Stimulated activated CD8-positive, alpha-beta memory T cell treated with anti-CD3 and anti-CD28 coated beads, Interleukin-4, amount 100 ng/mL, for 48 hours (primary cell): ENCODE results near the gene OR4K17.
"Not testable (repeated sequence)": the region's sequence is repeated elsewhere in the genome, so short reads cannot be mapped to it uniquely, and the experiment has no call there.

Experiments used
- DNase-seq: peaks from one replicate; pipeline ENCODE4 v3.0.0-alpha.2; 2020

Gene OR4K17

DNA sequence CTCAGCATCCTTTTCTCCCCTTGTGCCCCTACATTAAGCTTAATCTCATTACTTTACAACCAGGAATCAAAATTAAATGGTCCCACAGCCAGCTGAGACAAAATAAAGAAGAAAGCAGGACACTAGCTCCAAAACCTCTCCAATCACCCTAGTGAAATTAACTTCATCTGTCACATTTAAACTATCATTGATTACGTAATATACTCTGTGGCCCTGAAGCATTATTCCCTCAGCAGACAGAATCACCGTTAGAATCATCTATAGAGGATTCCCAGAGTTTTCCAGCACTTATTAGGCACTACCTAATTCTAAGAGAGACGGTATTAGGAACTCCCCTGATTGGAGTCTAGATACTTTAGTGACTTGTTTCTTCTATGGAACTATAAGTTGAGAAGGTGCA is at the start of gene OR4K17:
Gene OR4K17 (plus strand): TSS at position 302 of the 400 bp plus-strand sequence. CDS start 6,761 bp downstream, outside the sequence.
- DNase-seq, result no peak

GRCh38 chr14:20092050-20092449 is 18.5 kb upstream of the OR4K17 start:
- no peak for DNase-seq

DNA sequence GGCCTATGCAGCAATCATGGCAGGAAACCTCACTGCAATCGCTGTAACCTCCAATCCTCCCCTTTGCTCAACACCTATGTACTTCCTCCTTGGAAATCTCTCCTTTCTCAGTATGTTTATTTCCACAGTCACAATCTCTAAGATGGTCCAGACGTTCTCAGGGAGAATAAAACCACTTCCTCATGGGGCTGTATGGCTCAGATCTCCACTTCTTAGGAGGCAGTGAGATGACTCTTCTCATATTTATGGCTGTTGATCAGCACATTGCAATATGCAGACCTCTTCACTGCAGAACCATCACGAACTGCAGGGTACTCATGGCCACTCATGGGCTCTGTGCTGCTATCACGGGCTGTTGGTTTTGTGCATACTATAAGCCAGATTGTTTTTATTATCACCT is 17.1 kb upstream of the OR4K17 start:
- no peak for DNase-seq

- DNase-seq, result not testable (repeated sequence)
Observed at GRCh38 chr14:20098926-20099770, 11.4 kb upstream of the OR4K17 start.

DNA sequence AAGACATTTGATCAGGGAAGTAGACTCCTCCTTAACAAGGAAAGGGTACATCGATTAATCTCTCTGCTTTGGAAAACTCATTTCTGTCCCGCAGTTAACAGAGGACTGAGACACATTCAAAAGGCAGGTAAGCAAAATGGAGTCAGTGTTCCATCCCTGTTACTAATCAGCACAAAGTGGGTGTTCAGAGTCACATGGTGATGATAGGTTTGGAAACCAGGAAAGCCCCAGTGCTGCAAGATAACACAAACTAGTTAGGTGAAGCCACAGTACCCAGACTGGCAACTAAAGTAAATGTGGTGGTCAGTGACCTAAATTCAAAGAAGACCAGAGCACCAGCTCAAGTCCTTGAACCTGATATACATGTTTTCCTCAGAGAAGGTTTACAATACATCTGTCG is 1.8 kb downstream of the OR4K17 start:
- no peak for DNase-seq

- no peak for DNase-seq
Observed at GRCh38 chr14:20116748-20117147, 6.2 kb downstream of the OR4K17 start.

DNA sequence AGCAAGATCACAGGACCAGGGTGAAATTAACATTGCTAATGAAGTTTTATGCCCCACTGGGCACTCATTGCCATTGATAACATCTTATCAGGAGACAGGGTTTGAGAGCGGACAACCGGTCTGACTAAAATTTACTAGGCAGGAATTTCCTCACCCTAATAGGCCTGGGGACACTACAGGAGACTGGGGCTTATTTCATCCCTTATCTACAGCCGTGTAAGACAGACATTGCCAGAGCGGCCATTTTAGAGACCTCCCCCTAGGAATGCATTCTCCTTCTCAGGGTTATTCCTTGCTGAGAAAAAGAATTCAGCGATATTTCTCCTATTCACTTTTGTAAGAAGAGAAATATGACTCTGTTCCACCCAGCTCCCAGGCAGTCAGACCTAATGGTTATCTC is 8.3 kb downstream of the OR4K17 start:
- DNase-seq, result no peak

DNA sequence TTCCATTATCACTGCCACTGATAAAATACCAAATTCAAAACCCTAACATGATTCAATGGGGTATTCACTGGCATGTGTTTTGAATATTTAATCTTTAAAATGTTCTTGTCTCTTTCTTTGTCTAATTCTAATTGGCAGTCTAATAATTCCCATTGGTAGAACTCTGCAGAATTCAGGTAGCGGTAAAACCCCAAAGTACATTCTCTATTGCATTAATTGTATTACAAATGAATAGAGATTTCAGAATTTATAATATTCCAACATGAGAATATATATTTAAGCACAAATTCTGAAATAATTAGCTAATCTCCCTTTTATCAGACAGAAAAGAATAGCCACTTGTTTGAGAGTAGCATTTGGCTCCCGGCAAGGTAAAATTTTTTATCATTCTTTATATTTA is 28.0 kb downstream of the OR4K17 start, which contains the start of gene OR4N5:
Gene OR4N5 (plus strand): TSS at position 301 of the 400 bp plus-strand sequence. CDS start 4,916 bp downstream, outside the sequence.
- DNase-seq, result no peak

DNA sequence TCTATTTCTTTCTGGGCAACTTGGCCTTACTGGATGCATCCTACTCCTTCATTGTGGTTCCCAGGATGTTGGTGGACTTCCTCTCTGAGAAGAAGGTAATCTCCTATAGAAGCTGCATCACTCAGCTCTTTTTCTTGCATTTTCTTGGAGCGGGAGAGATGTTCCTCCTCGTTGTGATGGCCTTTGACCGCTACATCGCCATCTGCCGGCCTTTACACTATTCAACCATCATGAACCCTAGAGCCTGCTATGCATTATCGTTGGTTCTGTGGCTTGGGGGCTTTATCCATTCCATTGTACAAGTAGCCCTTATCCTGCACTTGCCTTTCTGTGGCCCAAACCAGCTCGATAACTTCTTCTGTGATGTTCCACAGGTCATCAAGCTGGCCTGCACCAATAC is 33.4 kb downstream of the OR4K17 start:
- no peak for DNase-seq

- DNase-seq, result no peak
Observed at GRCh38 chr14:20144820-20145219, 34.3 kb downstream of the OR4K17 start.

DNA sequence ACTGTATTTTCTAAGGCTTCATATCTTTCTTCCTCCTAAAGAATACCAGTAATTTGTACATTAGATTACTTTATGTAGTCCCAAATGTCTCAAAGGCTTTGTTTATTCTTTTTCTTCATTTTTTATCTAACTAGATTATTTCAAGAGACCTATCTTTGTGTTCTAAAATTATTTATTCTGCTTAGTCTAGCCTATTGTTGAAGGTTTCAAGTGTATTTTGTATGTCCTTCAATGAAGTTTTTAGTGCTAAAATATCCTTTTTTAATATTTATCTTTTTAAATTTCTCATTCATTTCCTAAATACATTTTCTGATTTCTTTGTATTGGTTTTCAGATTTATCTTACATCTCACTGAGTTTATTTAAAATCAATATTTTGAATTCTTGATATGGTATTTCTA is 53.9 kb downstream of the OR4K17 start:
- no peak for DNase-seq

- DNase-seq, result no peak
Observed at GRCh38 chr14:20167091-20167490, 56.6 kb downstream of the OR4K17 start.

DNA sequence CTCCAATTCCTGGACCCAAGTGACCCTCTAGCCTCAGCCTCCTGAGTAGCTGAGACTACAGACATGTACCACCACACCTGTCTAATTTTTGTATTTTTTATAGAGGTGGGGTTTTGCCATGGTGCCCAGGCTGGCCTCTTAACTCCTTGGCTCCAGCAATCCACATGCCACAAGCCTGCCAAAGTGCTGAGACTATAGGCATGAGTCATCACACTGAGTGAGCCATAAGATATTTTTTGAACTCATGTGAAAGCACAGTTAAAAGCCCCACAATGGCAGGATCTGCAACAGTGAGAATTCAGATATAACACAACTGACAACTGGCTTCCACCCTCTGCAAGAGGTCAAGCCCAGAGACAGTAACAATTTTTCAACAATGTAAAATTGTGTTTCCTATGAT is 59.3 kb downstream of the OR4K17 start:
- DNase-seq, result not testable (repeated sequence)
